ENCODE data around the gene NT5DC2. TPM values are rescaled to one million over a fixed set of nuclear protein-coding genes. Genes with fewer than 3 reads are reported as not detected.

The NT5DC2 gene
- total RNA-seq, 1 donor: 0.73 TPM

DNA sequence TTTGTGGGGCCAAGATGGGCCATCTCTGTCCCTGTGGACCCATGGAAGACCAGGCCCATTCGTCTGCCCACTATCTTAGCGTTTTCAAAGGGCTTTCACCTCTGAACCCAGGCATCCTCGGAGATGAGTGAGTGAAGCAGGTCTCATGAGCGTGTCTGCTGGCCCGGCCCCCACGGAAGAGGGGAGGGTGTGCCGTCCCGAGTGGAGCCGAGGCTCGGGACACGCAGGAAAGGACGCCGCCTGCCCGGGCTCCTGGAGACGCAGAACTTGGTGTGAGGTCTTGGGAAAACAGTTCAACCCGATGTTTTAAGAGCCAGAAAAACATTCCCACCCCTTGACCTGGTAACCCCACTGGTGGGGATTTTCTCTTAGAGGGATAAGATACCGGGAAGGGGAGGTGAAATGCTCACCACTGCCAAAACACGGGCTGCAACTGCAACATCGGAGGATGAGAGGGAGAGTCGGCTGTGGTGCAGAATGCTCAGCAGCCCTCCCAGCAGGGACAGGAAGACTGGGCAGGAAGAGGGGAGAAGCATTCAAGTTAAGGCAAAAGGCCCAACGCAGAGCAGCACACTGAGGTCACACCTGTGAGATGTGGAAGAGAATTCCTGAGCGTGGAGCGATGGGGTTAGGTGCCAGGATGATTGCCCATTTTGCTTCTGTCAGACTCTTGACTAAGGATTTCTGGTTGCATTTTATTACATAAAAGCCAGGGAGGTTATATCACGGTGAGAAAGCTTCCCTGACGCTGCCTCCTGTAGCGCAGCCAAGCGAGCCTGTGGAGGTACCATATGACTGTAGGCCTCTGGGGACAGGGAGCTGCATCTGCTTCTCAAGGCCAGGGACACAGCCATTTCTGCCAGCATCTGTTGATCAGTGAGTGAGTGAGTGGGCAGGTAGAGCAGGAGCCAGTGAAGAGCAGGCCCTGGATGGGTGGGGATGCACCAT is 52.6 kb downstream of the NT5DC2 start:
- Histone ChIP-seq H3K27me3 (ENCODE audit: insufficient read depth, low read length) (no peaks in the 10 kb centered on the region), H3K4me3 (ENCODE audit: low read length) (no peak overlapping the region), H3K9me3 (ENCODE audit: low read depth, low read length) (no peaks in the 10 kb centered on the region), H3K4me1 (ENCODE audit: insufficient read depth, low read length) (peaks cover 19% of the 10 kb centered on the region)

DNA sequence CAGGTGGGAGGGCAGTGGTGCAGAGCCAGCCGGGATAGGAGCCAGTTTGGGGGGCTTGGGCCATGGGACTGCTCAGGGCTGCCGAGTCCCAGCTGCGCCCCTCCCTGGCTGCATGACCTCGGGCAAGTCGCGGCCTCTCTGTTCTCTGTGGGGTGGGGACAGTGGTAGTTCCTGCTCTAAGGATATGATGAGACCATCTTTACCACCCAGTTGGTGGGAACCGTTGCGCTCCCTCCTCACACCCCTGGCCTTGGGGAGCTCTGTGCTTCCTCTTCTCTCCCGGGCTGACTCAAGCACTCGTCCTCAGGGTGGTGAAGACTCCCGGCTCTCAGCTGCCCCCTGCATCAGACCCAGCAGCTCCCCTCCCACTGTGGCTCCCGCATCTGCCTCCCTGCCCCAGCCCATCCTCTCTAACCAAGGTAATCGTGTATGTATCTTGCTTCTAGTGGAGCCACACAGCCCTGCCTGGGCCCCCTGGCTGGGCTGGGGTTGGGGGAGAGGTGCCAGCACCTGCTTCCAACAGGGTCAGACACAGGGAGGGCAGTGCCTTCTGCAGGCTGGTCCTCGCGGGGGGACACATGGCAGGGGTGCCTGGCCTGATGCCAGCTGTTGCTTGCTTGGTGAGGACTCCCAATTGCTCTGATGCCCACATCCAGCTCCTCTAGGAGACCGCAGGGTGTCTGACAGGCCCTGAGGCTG is 53.6 kb downstream of the NT5DC2 start:
- Histone ChIP-seq H3K4me3 (ENCODE audit: low read length) (no peak overlapping the region), H3K9me3 (ENCODE audit: low read depth, low read length) (no peaks in the 10 kb centered on the region), H3K4me1 (ENCODE audit: insufficient read depth, low read length) (peaks cover 29% of the 10 kb centered on the region), H3K27me3 (ENCODE audit: insufficient read depth, low read length) (no peaks in the 10 kb centered on the region)

DNA sequence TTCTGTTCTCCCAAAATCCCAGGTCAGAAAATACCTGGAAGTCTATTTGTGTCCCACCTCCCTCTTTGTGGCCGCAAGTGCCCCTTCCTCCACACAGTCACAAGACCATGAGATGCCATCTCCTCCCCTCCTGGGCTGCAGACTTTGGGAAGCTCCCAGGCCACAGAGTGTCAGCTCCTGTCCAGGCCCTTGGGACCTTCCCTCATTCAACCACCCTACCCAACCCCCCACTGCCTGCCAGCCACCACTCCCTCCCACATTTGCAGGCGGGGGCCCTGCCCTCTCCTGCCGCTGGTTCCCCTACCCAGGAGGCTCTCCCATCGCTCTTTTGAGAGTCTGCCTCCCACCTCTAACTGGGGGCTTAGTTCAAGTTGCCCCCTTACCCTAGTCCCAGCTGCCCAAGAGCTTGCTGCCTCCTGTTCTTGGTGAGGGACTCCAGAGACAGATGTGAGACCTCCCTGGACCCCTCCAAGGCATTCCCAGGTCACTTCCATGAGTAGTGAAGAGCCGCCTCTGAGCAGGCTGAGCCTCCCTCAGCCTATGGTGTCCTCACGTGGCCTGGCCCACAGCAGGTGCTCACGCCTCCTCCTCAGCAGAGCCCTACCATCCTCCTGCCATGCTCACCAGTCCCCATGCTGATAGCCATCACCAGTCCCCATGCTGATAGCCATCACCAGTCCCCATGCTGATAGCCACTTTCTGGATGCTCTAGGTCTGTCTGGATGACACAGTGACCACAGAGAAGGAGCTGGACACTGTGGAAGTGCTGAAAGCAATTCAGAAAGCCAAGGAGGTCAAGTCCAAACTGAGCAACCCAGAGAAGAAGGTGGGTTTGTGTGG is 54.4 kb downstream of the NT5DC2 start:
- H3K27me3 ChIP-seq (ENCODE audit: insufficient read depth, low read length): no peaks in the 10 kb centered on the region
- H3K9me3 ChIP-seq (ENCODE audit: low read depth, low read length): no peaks in the 10 kb centered on the region
- peaks cover 34% of the 10 kb centered on the region for H3K4me1 ChIP-seq (ENCODE audit: insufficient read depth, low read length)
- no peak overlapping the region for H3K4me3 ChIP-seq (ENCODE audit: low read length)

DNA sequence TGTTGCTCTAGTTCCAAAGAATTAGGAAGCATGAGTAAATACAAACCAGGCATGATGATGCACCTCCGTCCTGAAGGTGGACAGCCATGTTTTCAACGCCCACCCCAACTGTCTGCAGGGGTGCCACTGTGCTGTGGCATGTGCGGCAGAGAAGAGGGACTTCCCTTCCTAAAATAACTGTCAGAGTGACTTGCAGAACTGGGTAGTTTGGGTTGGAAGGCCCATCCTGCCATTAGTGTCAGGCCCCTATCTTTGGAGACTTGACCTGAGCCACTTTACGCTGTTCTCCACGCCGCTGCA is 55.9 kb downstream of the NT5DC2 start:
- Histone ChIP-seq H3K4me3 (ENCODE audit: low read length) (no peak overlapping the region), H3K4me1 (ENCODE audit: insufficient read depth, low read length) (peaks cover 48% of the 10 kb centered on the region), H3K27me3 (ENCODE audit: insufficient read depth, low read length) (no peaks in the 10 kb centered on the region), H3K9me3 (ENCODE audit: low read depth, low read length) (no peaks in the 10 kb centered on the region)

DNA sequence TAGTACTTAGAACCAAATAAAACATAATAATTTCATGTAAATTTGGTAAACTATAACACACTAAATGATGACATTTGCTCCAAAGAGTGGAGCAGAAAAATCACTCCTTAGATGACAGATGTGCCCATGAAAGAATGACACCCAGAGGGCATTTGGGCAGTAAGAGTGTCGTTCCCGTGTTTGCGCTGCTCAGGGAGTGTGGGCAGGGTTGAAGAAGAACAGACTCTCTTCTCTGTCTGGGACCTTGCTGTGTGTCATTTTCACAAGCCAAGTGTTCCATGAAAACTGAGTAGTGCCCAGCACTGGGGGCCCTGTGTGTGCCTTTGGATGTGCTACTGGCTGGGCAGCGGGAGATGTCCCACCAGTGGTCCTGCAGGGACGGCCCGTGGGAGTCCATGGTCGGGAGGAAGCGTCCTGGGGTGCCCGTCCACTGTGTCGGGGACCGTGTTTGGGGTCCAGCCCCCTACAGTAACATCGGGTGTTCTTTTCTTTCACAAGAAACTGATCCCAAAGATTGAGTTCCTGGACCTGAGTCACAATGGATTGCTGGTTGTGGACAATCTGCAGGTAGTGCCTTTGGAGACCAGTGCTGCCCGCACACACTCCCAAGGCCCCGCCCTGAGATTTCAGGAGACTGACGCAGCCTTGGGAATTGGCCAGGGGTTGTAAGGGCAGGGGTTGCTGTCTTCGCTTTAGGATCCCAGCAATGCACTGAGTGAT is 56.4 kb downstream of the NT5DC2 start:
- Histone ChIP-seq H3K9me3 (ENCODE audit: low read depth, low read length) (no peaks in the 10 kb centered on the region), H3K4me1 (ENCODE audit: insufficient read depth, low read length) (peaks cover 53% of the 10 kb centered on the region), H3K4me3 (ENCODE audit: low read length) (no peak overlapping the region), H3K27me3 (ENCODE audit: insufficient read depth, low read length) (no peaks in the 10 kb centered on the region)

Other genes with a start within 250 kb of the NT5DC2 start
- 13.3 TPM for gene GLYCTK, start 246.0 kb downstream of the NT5DC2 start, total RNA-seq
- 20.9 TPM for gene DNAH1, start 217.5 kb downstream of the NT5DC2 start, total RNA-seq
- gene BAP1, start 123.8 kb downstream of the NT5DC2 start, total RNA-seq: 58.1 TPM
- gene PHF7, start 123.2 kb downstream of the NT5DC2 start, total RNA-seq: 9.3 TPM
- gene SEMA3G, start 88.8 kb downstream of the NT5DC2 start, total RNA-seq: 0.31 TPM
- gene TNNC1, start 79.8 kb downstream of the NT5DC2 start, total RNA-seq: 0.31 TPM
- gene NISCH, start 78.3 kb downstream of the NT5DC2 start, total RNA-seq: 75.8 TPM
- gene STAB1, start 38.5 kb downstream of the NT5DC2 start, total RNA-seq: 42.6 TPM
- 1.2 TPM for gene UQCC5, start 2.7 kb upstream of the NT5DC2 start, total RNA-seq
- 48.7 TPM for gene PBRM1, start 152.1 kb upstream of the NT5DC2 start, total RNA-seq
- gene GNL3, start 152.2 kb upstream of the NT5DC2 start, total RNA-seq: 110 TPM
- gene GLT8D1, start 171.9 kb upstream of the NT5DC2 start, total RNA-seq: 7.6 TPM
- gene SPCS1, start 172.2 kb upstream of the NT5DC2 start, total RNA-seq: 44.7 TPM
- 12.3 TPM for gene NEK4, start 237.1 kb upstream of the NT5DC2 start, total RNA-seq
- 0.52 TPM for gene ITIH1, start 243.7 kb upstream of the NT5DC2 start, total RNA-seq

Data from mononuclear cell (primary cell).